CD4-positive, alpha-beta T cell (primary cell): ENCODE data around the gene RERE. TPM values are rescaled to one million over a fixed set of nuclear protein-coding genes. Genes with fewer than 3 reads are reported as not detected.
"Not testable (repeated sequence)": the region's sequence is repeated elsewhere in the genome, so short reads cannot be mapped to it uniquely, and the experiment has no call there.

Experiments
- ATAC-seq: fragments of 200-7000 bp; cut with Tn5 transposase; one replicate; pipeline ENCODE4 v1.10.0; 2022; ENCODE audit warnings: mild to moderate bottlenecking; ENCODE audit not compliant: poor library complexity
- CTCF ChIA-PET: fragments of 350-600 bp; sonication (Branson Sonifier 250); formaldehyde crosslinking; loops from one replicate; lab custom pipeline; 2021; ENCODE audit warnings: antibody characterized with exemption, inconsistent platforms; lab: Charles Lee
- POLR2A ChIA-PET: fragments of 350-600 bp; sonication (Branson Sonifier 250); formaldehyde crosslinking; loops from one replicate; lab custom pipeline; 2021; ENCODE audit warnings: antibody characterized with exemption, inconsistent platforms; lab: Charles Lee
- DNase-seq, 14 experiments: peaks; one replicate each; pipeline ENCODE4 v3.0.0-alpha.2; 2013 to 2020; ENCODE audit warnings: mixed read lengths in 2 of 14
- H3K27ac ChIP-seq, 2 donors: one replicate each; pipeline versions ENCODE4 v1.5.1 to v1.7.0; 2013; ENCODE audit warnings: low read length in 2 of 2, low read depth in 1 of 2, mild to moderate bottlenecking in 1 of 2
- H3K27me3 ChIP-seq, 2 experiments: 1 replicate in 1 of 2; 2 replicates in 1 of 2; pipeline versions ENCODE4 v1.6.1 to v1.7.0; 2013; ENCODE audit warnings: low read length in 2 of 2, control low read depth in 1 of 2, mild to moderate bottlenecking in 1 of 2, moderate library complexity in 1 of 2; ENCODE audit not compliant: insufficient read depth in 2 of 2, control insufficient read depth in 1 of 2
- H3K36me3 ChIP-seq: one replicate; pipeline ENCODE4 v1.6.1; 2013; ENCODE audit warnings: low read length, control low read depth; ENCODE audit not compliant: insufficient read depth
- H3K4me1 ChIP-seq: one replicate; pipeline ENCODE4 v1.6.1; 2013; ENCODE audit warnings: low read length, control low read depth; ENCODE audit not compliant: insufficient read depth
- H3K4me3 ChIP-seq: one replicate; pipeline ENCODE4 v1.5.1; 2013; ENCODE audit warnings: mild to moderate bottlenecking, low read length, moderate library complexity
- H3K9me3 ChIP-seq, 2 experiments: 1 replicate in 1 of 2; 2 replicates in 1 of 2; pipeline versions ENCODE4 v1.6.1 to v1.7.0; 2013; ENCODE audit warnings: low read length in 2 of 2, mild to moderate bottlenecking in 2 of 2, control low read depth in 1 of 2, moderate library complexity in 1 of 2; ENCODE audit not compliant: control insufficient read depth in 1 of 2, insufficient read depth in 1 of 2
- H3K27ac Mint-ChIP-seq: one replicate; pipeline ENCODE4 v1.8.0; 2020; ENCODE audit warnings: mixed read lengths
- H3K27me3 Mint-ChIP-seq: one replicate; pipeline ENCODE4 v1.8.0; 2021; ENCODE audit warnings: mixed read lengths
- H3K36me3 Mint-ChIP-seq: one replicate; pipeline ENCODE4 v1.8.0; 2021; ENCODE audit warnings: low read depth, mixed read lengths
- H3K4me1 Mint-ChIP-seq: one replicate; pipeline ENCODE4 v1.8.0; 2021; ENCODE audit warnings: low read depth, mixed read lengths
- H3K4me3 Mint-ChIP-seq: one replicate; pipeline ENCODE4 v1.8.0; 2020; ENCODE audit warnings: mild to moderate bottlenecking, mixed read lengths
- H3K9me3 Mint-ChIP-seq: one replicate; pipeline ENCODE4 v1.8.0; 2020; ENCODE audit warnings: mixed read lengths
- CTCF ChIP-seq: fragments of 200-600 bp; IDR thresholded peaks from one replicate; pipeline ENCODE4 v1.8.0; 2022; ENCODE audit warnings: antibody characterized with exemption, mild to moderate bottlenecking
- intact Hi-C, 2 experiments: fragments of 100-400 bp; cut with DNase I in 1 of 2; cut with micrococcal nuclease in 1 of 2; formaldehyde crosslinking; loops; one replicate each; pipeline versions ENCODE4 v1.15.1 to v1.9.0; 2023 to 2025; cut with DNase I, micrococcal nuclease
- total RNA-seq, 174 experiments: library from RNA in 2 of 174; stranded (reverse) in 2 of 174; gene quantifications; one replicate each; pipeline ENCODE4 v1.2.3 and lab custom pipeline; 2021 to 2026

Gene RERE
- total RNA-seq, 2 experiments from 2014 or later: 78.4 to 84.0 TPM

DNA sequence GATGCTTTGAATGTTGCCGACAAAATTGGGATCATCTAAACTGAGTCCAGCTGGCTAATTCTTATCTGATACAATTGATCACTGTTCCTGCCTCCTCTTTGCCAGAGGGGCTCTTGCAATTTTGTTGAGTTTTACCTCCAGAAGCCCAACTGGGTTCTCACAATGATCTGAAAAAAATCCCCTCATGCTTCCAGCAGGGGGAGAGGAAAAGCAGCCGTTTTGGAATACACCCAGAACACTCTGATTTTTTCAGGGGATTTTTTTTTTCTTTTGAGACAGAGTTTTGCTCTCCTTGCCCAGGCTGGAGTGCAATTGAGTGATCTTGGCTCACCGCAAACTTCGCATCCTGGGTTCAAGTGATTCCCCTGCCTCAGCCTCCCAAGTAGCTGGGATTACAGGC lies 13.9 kb upstream of the RERE start:
- no peak for DNase-seq
- Mint-ChIP-seq H3K9me3 (no peaks in the 10 kb centered on the region), H3K4me3 (no peak overlapping the region), H3K27ac (no peak overlapping the region), H3K27me3 (no peaks in the 10 kb centered on the region), H3K36me3 (no peaks in the 10 kb centered on the region), H3K4me1 (peaks cover 8% of the 10 kb centered on the region)
- no peak for TF ChIP-seq CTCF
- H3K4me1 ChIP-seq: peaks cover 6% of the 10 kb centered on the region
- no peak for ATAC-seq
- no peaks in the 10 kb centered on the region for H3K36me3 ChIP-seq
- intact Hi-C loops: no loop called here
- no peaks in the 10 kb centered on the region for H3K9me3 ChIP-seq
- CTCF ChIA-PET: no interaction called here
- H3K27ac ChIP-seq: no peak overlapping the region
- H3K4me3 ChIP-seq: no peak overlapping the region
- H3K27me3 ChIP-seq: no peaks in the 10 kb centered on the region
- POLR2A ChIA-PET: no interaction called here

- H3K27me3 ChIP-seq, ATAC-seq, H3K36me3 ChIP-seq, H3K27ac ChIP-seq, H3K4me1 Mint-ChIP-seq, POLR2A ChIA-PET, H3K27ac Mint-ChIP-seq, H3K36me3 Mint-ChIP-seq, H3K4me3 Mint-ChIP-seq, DNase-seq, intact Hi-C loops, H3K9me3 Mint-ChIP-seq, H3K9me3 ChIP-seq, H3K27me3 Mint-ChIP-seq, H3K4me3 ChIP-seq, H3K4me1 ChIP-seq: not testable (repeated sequence)
- CTCF ChIA-PET: interaction anchor here (1.0 kb wide), 1 partner anchor 10 kb away, joined by 4 read pairs; no protein-coding TSS in a partner anchor
These were observed 13.3 kb upstream of the RERE start for GRCh38 chr1:8830732-8831131.

- Histone ChIP-seq H3K27ac (no peak overlapping the region), H3K4me1 (peaks cover 6% of the 10 kb centered on the region), H3K36me3 (no peaks in the 10 kb centered on the region), H3K9me3 (no peaks in the 10 kb centered on the region), H3K4me3 (no peak overlapping the region), H3K27me3 (peaks cover 0 to 4% of the 10 kb centered on the region in 2 experiments)
- no peak overlapping the region for H3K27ac Mint-ChIP-seq
- intact Hi-C loops: no loop called here
- peak in 1 of 14 experiments; percentile 32 for DNase-seq
- ChIA-PET POLR2A (interaction anchor here (1.3 kb wide), 1 partner anchor 9 kb away, joined by 3 read pairs; the partner anchor contains the start of gene RERE), CTCF (no interaction called here)
- no peaks in the 10 kb centered on the region for H3K36me3 Mint-ChIP-seq
- no peak for ATAC-seq
- H3K4me3 Mint-ChIP-seq: no peak overlapping the region
- no peaks in the 10 kb centered on the region for H3K9me3 Mint-ChIP-seq
- TF ChIP-seq CTCF: no peak
- no peaks in the 10 kb centered on the region for H3K27me3 Mint-ChIP-seq
- H3K4me1 Mint-ChIP-seq: peaks cover 8% of the 10 kb centered on the region
These were observed 8.6 kb upstream of the RERE start for GRCh38 chr1:8825985-8826481.

DNA sequence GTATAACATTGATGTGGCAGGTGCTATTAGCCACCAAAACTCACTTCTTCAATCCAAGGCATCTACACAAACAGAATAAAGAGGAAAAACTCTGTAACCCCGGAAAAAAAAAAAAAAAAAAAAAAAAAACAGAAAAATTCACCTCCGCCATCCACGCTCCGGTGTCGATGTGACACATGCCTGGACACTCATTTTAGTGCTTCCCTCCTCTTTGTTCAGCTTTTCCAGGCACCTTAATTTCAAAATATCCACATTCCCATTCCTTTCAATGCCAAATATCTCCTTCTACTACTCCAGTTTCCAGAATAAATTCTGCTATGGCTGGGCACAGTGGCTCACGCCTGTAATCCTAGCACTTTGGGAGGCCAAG lies 5.8 kb upstream of the RERE start:
- H3K27ac Mint-ChIP-seq: no peak overlapping the region
- Histone ChIP-seq H3K4me3 (no peak overlapping the region), H3K36me3 (no peaks in the 10 kb centered on the region), H3K4me1 (peaks cover 3% of the 10 kb centered on the region), H3K27ac (no peak overlapping the region), H3K9me3 (no peaks in the 10 kb centered on the region), H3K27me3 (peaks cover 0 to 4% of the 10 kb centered on the region in 2 experiments)
- H3K4me1 Mint-ChIP-seq: peaks cover 4% of the 10 kb centered on the region
- DNase-seq: no peak
- H3K9me3 Mint-ChIP-seq: no peaks in the 10 kb centered on the region
- H3K4me3 Mint-ChIP-seq: no peak overlapping the region
- intact Hi-C loops: no loop called here
- no peaks in the 10 kb centered on the region for H3K36me3 Mint-ChIP-seq
- peaks cover 7% of the 10 kb centered on the region for H3K27me3 Mint-ChIP-seq
- ChIA-PET POLR2A (no interaction called here), CTCF (no interaction called here)
- TF ChIP-seq CTCF: no peak
- ATAC-seq: no peak
